Measurements from ENCODE around the gene CKAP5. TPM values are rescaled to one million over a fixed set of nuclear protein-coding genes. Genes with fewer than 3 reads are reported as not detected.
A peak's percentile ranks its signal among the peaks of the same experiment; 100 is the strongest.
"Not testable (repeated sequence)": the region's sequence is repeated elsewhere in the genome, so short reads cannot be mapped to it uniquely, and the experiment has no call there.

CKAP5 gene
- total RNA-seq, 4 donors from 2014 or later = 29.9 to 59.2 (median 38.9) TPM

DNA sequence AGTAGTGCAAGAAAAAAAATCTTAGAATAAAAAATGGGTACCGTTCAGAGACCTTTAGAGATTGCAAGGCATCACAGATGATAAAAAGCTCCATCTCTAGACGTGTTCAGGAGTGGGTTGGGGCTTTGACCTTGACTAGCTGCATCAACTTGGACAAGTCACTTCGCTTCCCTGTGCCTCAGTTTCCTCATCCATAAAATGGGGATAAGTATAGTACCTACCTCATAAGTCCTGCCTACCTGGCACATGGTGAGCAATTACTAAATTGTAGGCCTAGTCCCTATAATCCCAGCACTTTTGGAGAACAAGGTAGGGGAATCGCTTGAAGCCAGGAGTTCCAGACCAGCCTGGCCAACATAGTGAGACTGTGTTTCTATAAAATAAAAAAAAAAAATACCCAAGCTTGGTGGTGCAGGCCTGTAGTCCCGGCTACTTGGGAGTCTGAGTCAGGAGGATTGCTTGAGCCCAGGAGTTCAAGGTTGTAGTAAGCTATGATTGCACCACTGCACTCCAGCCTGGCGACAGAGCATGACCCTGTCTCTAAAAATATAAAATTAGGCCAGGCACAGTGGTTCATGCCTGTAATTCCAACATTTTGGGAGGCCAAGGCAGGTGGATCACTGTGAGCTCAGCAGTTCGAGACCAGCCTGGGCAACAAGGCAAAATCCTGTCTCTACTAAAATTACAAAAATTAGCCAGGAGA lies 133.1 kb downstream of the CKAP5 start:
- WGBS = 90% methylated on average over 7 of the region's 7 CpGs
- no peak for DNase-seq (ENCODE audit: low spot score in 2 of 2)
- Histone ChIP-seq H3K4me3 (no peak overlapping the region), H3K4me1 (peaks cover 4% of the 10 kb centered on the region), H3K9me3 (no peaks in the 10 kb centered on the region), H3K27ac (no peak overlapping the region), H3K27me3 (no peaks in the 10 kb centered on the region), H3K36me3 (no peaks in the 10 kb centered on the region)
- TF ChIP-seq CTCF (IDR thresholded peaks at IDR 0.05) = no peak
- TF ChIP-seq EP300 (IDR thresholded peaks at IDR 0.05) = no peak

DNA sequence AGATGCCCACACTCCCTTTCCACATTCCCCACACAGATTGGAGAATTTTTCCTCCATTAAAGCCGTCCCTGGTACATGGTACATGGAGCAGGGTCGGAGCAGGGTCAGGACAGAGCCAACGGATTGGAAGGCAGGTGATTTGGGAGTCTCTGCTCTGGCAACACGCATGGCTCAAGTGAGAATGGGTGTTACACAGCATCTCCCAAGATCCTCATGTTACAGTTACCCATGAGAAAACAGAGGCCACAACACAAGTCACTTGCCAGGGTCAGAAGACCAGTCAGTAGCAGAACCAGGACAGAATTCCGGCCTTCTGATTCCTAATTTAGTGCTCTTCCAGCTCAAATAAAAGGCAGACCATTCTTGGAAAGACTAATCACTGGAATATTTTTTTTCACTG lies 134.8 kb downstream of the CKAP5 start:
- no peak for DNase-seq (ENCODE audit: low spot score in 2 of 2)
- WGBS = 71% methylated on average over 5 of the region's 5 CpGs
- Histone ChIP-seq H3K4me3 (no peak overlapping the region), H3K4me1 (peaks cover 4% of the 10 kb centered on the region), H3K9me3 (no peaks in the 10 kb centered on the region), H3K27ac (peak overlapping the region; percentile 78), H3K27me3 (no peaks in the 10 kb centered on the region), H3K36me3 (peaks cover 10% of the 10 kb centered on the region)
- TF ChIP-seq POLR2AphosphoS5 (IDR thresholded peaks at IDR 0.05) = no peak
- TF ChIP-seq POLR2A (IDR thresholded peaks at IDR 0.05) = no peak
- no peak for TF ChIP-seq CTCF (IDR thresholded peaks at IDR 0.05)
- TF ChIP-seq EP300 (IDR thresholded peaks at IDR 0.05) = no peak

DNA sequence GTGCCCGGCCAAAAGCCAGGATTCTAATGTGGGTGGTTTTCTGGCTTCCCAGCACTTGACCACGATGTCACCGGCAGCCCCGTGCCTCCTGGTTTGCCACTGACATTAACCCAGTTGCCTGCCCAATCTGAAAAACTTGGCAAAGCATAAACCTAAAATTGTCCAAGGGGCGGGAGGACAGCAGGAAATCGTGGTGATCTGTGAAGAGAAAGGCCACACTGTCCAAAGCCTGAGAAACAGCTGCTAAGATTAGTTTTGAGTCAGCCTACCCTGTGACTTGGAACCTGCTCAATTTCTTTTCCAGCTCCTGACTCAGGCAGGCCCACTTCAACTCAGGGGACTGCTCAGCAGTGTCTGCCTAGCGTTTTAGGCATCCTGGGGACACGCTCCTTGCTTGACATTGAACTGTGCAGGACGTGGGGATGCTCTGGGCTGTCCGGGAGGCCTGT lies 135.2 kb downstream of the CKAP5 start:
- Histone ChIP-seq H3K4me1 (peaks cover 4% of the 10 kb centered on the region), H3K9me3 (no peaks in the 10 kb centered on the region), H3K4me3 (no peak overlapping the region), H3K27ac (peak overlapping the region; percentile 78), H3K36me3 (peaks cover 15% of the 10 kb centered on the region), H3K27me3 (no peaks in the 10 kb centered on the region)
- TF ChIP-seq EP300 (IDR thresholded peaks at IDR 0.05) (no peak), POLR2A (IDR thresholded peaks at IDR 0.05) (no peak), POLR2AphosphoS5 (IDR thresholded peaks at IDR 0.05) (no peak), CTCF (IDR thresholded peaks at IDR 0.05) (no peak)
- DNase-seq (ENCODE audit: low spot score in 2 of 2) = no peak
- WGBS = 61% methylated on average over 7 of the region's 10 CpGs

DNA sequence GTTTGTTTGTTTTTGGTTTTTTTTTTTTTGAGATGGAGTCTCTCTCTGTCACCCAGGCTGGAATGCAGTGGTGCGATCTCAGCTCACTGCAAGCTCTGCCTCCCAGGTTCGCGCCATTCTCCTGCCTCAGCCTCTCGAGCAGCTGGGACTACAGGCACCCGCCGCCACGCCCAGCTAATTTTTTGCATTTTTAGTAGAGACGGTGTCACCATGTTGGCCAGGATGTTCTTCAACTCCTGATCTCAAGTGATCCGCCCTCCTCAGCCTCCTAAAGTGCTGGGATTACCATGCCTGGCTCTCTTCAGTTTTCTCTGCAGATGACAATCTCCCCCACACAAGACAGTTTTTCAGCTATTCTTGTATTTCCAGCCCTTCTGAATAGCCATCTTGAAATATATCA lies 136.7 kb downstream of the CKAP5 start:
- H3K27ac ChIP-seq; H3K9me3 ChIP-seq; DNase-seq (ENCODE audit: low spot score in 2 of 2); H3K4me1 ChIP-seq; H3K27me3 ChIP-seq; H3K4me3 ChIP-seq: not testable (repeated sequence)
- WGBS = 82% methylated on average over 9 of the region's 9 CpGs
- H3K36me3 ChIP-seq = peaks cover 30% of the 10 kb centered on the region

GRCh38 chr11:46706886-46707285 lies 139.2 kb downstream of the CKAP5 start:
- DNase-seq (ENCODE audit: low spot score in 2 of 2) = no peak
- H3K9me3 ChIP-seq = no peaks in the 10 kb centered on the region
- no peak overlapping the region for H3K4me3 ChIP-seq
- H3K36me3 ChIP-seq = peaks cover 53% of the 10 kb centered on the region
- H3K27me3 ChIP-seq = no peaks in the 10 kb centered on the region
- H3K27ac ChIP-seq = no peak overlapping the region
- 86% methylated on average over 7 of the region's 7 CpGs for WGBS
- TF ChIP-seq POLR2A (IDR thresholded peaks at IDR 0.05) (no peak), EP300 (IDR thresholded peaks at IDR 0.05) (no peak), POLR2AphosphoS5 (IDR thresholded peaks at IDR 0.05) (no peak), CTCF (IDR thresholded peaks at IDR 0.05) (no peak)
- peaks cover 15% of the 10 kb centered on the region for H3K4me1 ChIP-seq

Measured in suprapubic skin (tissue), 4 donors.